ENCODE data around the gene KCTD5. TPM values are rescaled to one million over a fixed set of nuclear protein-coding genes. Genes with fewer than 3 reads are reported as not detected.

KCTD5 gene
- total and polyA plus RNA-seq, 9 of the 15 experiments (the other 6 are each of a cell fraction or from before 2014, with no cell fraction given): 0.73 to 58.3 (median 32.3) TPM

- DNase-seq (ENCODE audit: extremely low read depth in 1 of 4, low spot score in 3 of 4) (peak; percentile 91 to 94 (median 92)), ATAC-seq (peak; percentile 76), FAIRE-seq (peak; percentile 44)
- CTCF ChIA-PET (ENCODE audit: low intra/inter-chr PET ratio): no interaction called here
- H3K36me3 ChIP-seq (ENCODE audit: control insufficient read depth, insufficient read depth, low read length): peaks cover 58% of the 10 kb centered on the region
- peaks cover 21 to 25% of the 10 kb centered on the region in 2 experiments for H3K4me1 ChIP-seq (replicated peaks in 1 of 2; ENCODE audit: control insufficient read depth in 2 of 2, insufficient read depth in 2 of 2, low read length in 2 of 2)
- H3K9me3 ChIP-seq (replicated peaks; ENCODE audit: control insufficient read depth, insufficient read depth, low read depth, low read length): no peaks in the 10 kb centered on the region
- peak overlapping the region; percentile 96 to 100 for H3K9ac ChIP-seq (ENCODE audit: insufficient read depth in 1 of 2, low read depth in 2 of 2, low read length in 2 of 2)
- no peaks in the 10 kb centered on the region for H3K9me1 ChIP-seq (ENCODE audit: control insufficient read depth, insufficient read depth, low read length)
- intact Hi-C loops (cut with micrococcal nuclease): no loop called here
- H2AFZ ChIP-seq (ENCODE audit: low read depth, low read length): peak overlapping the region; percentile 100; the same call in 1 of the 2 replicates
- in situ Hi-C loops (cut with MboI): no loop called here
- peak overlapping the region; percentile 100 for H3K27ac ChIP-seq (ENCODE audit: extremely low read depth, low read depth, low read length)
- POLR2A ChIA-PET: interaction anchor here (0.6 to 5.6 kb wide), 19 partner anchors 8 to 610 kb away, joined by 3 to 96 read pairs (median 4); partner anchors contain the start of genes ELOB, KCTD5 and TRAF7
- no peaks in the 10 kb centered on the region for H3K27me3 ChIP-seq (ENCODE audit: control insufficient read depth in 2 of 2, insufficient read depth in 2 of 2, low read length in 2 of 2)
- BruUV-seq (replicated peaks): no TSS peak
- peaks cover 30% of the 10 kb centered on the region; the same call in 1 of the 2 replicates for H4K20me1 ChIP-seq (replicated peaks; ENCODE audit: control insufficient read depth, insufficient read depth, low read length)
- peak overlapping the region; percentile 93 for H3K4me2 ChIP-seq (ENCODE audit: insufficient read depth, low read length)
- WGBS (ENCODE audit: insufficient coverage, low coverage, missing lambda C conversion rate): under 1% methylated on average over 23 of the region's 82 CpGs
- peaks cover 71% of the 10 kb centered on the region for H3K79me2 ChIP-seq (ENCODE audit: control insufficient read depth, insufficient read depth, low read length)
- H3K4me3 ChIP-seq: peak overlapping the region; percentile 79
- no peak for TF ChIP-seq POLR2AphosphoS5 (IDR thresholded peaks at IDR 0.05; ENCODE audit: control insufficient read depth, insufficient read depth, low read depth, low read length)
- TF ChIP-seq HNRNPLL (IDR thresholded peaks at IDR 0.05; ENCODE audit: low read depth, low read length, poor library complexity, severe bottlenecking): no peak
- TF ChIP-seq FOXM1 (IDR thresholded peaks at IDR 0.05; ENCODE audit: low read depth): no peak; the same call in 1 of the 2 replicates
- TF ChIP-seq FOXM1 (CRISPR knock-in tag; IDR thresholded peaks at IDR 0.05; ENCODE audit: low read depth): peak; percentile 49; the same call in 1 of the 2 replicates
- peak; percentile 47; the same call in 1 of the 2 replicates for TF ChIP-seq BHLHE40 (IDR thresholded peaks at IDR 0.05; ENCODE audit: low read length)
- TF ChIP-seq CREB3 (tag; conservative IDR thresholded peaks at IDR 0.05; ENCODE audit: low read depth): no peak
- peak; percentile 67 for TF ChIP-seq E2F3 (CRISPR knock-in tag; IDR thresholded peaks at IDR 0.05)
- TF ChIP-seq CTBP1 (IDR thresholded peaks at IDR 0.05; ENCODE audit: borderline replicate concordance): peak; percentile 67
These were observed 70.8 kb downstream of the KCTD5 start for GRCh38 chr16:2752850-2753732.
